SK-N-SH (cell line): ENCODE results near the gene MTMR12.

Experiments
- MXI1 ChIP-seq: IDR thresholded peaks from 2 replicates; pipeline ENCODE4 v1.6.1; 2012; ENCODE audit warnings: mild to moderate bottlenecking, low read depth, low read length, improper control_type of control experiment
- TCF12 ChIP-seq: IDR thresholded peaks from 2 replicates; pipeline ENCODE4 v1.4.0; 2012
- YY1 ChIP-seq: IDR thresholded peaks from 2 replicates; pipeline ENCODE4 v1.4.0; 2012; ENCODE audit warnings: low read depth, mild to moderate bottlenecking
- TF ChIP-seq, protein P1 (sequence below): fragments of 200-600 bp; sonication (generic); IDR thresholded peaks from 2 replicates; pipeline ENCODE4 v1.6.1; 2017; ENCODE audit warnings: antibody characterized with exemption, mild to moderate bottlenecking, moderate library complexity

DNA sequence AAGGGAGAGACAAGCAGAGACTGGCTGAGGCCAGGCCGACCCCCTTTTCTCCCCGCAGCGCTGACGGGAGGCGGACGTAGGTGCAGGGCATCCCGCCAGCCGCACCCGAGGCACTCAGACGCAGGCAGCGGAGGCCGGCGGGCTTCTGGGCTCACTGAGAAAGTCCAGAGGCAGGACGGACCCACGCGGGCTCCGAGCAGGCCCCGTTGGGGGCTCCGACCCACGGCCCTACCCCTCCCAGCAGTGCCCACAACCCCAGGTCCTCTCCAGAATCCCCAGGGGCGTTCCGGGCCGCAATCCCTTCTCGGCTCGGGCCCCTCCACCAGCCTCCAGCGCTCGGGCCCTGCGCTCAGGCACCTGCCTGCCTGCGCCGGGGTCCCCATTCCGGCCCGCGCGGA lies 543 bp downstream of the MTMR12 start:
- TF ChIP-seq TCF12 (no peak), MXI1 (no peak), YY1 (no peak)
- TF ChIP-seq, protein P1, sequence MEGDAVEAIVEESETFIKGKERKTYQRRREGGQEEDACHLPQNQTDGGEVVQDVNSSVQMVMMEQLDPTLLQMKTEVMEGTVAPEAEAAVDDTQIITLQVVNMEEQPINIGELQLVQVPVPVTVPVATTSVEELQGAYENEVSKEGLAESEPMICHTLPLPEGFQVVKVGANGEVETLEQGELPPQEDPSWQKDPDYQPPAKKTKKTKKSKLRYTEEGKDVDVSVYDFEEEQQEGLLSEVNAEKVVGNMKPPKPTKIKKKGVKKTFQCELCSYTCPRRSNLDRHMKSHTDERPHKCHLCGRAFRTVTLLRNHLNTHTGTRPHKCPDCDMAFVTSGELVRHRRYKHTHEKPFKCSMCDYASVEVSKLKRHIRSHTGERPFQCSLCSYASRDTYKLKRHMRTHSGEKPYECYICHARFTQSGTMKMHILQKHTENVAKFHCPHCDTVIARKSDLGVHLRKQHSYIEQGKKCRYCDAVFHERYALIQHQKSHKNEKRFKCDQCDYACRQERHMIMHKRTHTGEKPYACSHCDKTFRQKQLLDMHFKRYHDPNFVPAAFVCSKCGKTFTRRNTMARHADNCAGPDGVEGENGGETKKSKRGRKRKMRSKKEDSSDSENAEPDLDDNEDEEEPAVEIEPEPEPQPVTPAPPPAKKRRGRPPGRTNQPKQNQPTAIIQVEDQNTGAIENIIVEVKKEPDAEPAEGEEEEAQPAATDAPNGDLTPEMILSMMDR = no peak
